Measurements from ENCODE around the gene C18orf63.

Gene C18orf63

GRCh38 chr18:74376523-74376922, 60.9 kb downstream of the C18orf63 start:
- no peak for DNase-seq (ENCODE audit: low read depth in 2 of 2)

- no peak for DNase-seq (ENCODE audit: low read depth in 2 of 2)
Measured at GRCh38 chr18:74377776-74378175, 62.1 kb downstream of the C18orf63 start.

- DNase-seq (ENCODE audit: low read depth in 2 of 2) = no peak
Measured at GRCh38 chr18:74378179-74378682, 62.6 kb downstream of the C18orf63 start.

DNA sequence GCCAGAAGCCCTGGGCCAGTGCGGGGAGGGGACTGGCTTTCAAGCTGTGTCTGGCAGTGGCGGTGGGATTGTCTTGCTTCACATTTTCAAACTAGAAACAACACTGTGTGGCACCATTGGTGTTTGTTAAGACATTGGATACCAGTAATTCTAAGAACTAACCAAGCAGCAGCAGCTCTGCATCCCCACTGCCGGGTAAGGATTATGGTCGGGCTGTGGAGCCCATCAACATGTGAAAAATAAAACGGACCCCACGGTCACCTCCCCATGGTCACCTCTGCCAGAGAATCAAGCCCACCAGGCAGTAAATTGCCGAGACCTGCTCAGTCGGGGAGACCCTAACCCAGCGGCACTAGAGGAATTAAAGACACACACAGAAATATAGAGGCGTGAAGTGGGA, 65.3 kb downstream of the C18orf63 start:
- DNase-seq (ENCODE audit: low read depth in 2 of 2) = no peak

DNA sequence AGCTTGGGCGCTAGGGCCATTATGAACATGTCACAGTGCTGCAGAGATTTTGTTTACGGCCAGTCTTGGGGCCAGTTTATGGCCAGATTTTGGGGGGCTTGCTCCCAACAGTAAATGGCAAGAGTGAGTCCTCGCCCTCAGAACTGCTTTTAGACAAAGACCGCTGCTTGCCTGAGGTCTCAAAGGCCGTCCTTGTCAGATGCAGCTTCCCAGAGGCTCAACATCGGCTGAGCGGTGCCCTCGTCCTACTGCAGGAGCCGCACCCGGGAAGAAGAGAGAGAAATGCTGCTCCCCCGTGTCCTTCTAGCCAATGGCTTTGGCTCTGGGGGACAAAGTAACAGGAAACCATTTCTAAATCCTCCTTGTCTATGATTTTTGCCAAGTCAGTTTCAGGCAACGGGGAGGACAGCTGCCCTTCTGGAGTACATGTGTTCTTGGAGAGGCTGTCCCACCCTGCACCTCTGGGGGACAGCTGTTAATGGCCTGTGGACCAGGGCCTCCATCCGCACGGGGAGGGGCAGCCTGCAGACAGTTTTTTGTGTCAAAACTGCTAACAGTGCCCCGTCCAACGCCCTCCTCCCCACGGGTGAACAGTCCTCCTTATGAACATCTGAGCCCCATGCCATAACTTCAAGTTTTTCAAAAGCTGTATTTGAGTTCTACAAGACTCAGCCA, 66.1 kb downstream of the C18orf63 start:
- DNase-seq (ENCODE audit: low read depth in 2 of 2) = no peak

GRCh38 chr18:74382481-74383017, 66.9 kb downstream of the C18orf63 start:
- no peak for DNase-seq (ENCODE audit: low read depth in 2 of 2)

GRCh38 chr18:74387383-74387782, 71.7 kb downstream of the C18orf63 start:
- DNase-seq (ENCODE audit: low read depth in 2 of 2) = no peak

DNA sequence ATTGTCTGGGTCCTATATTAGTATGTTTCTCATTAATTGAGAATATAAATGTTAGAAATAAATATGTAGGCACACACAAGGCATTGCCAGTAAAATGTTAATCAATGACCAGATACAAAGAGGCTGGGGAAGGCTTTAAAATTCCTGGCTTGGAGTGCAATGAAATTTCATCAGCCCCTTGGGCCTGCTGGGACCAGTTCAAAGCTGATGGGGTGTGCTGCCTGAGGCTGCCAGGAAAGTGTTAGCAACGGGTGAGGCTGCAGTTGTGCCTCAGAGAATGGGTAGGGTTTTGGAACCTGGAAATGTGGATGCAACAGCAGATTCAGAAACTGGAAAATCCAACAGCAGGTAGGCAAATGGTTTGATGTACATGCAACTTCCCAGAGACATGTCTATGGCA, 72.6 kb downstream of the C18orf63 start:
- no peak for DNase-seq (ENCODE audit: low read depth in 2 of 2)

- DNase-seq (ENCODE audit: low read depth in 2 of 2) = no peak
Measured at GRCh38 chr18:74389171-74389927, 73.7 kb downstream of the C18orf63 start.

DNA sequence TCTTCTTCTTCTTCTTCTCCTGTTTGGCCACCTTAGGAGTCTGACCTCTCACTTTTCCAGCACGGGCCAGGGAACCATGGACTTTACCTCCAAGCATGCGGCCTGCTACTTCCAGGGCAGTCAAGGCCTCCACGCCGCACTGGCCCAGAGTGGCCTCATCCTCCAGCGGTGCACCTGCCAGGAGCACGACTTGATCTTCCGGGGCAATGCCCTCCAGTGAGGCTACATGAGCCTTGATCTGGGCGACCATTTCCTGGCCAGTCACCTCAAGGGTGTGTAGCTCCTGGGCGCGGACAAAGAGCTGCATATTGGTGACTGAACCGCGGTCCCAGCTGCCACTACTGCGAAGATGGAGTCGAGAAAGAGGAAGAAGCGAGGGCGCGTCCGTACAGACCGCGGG, 74.4 kb downstream of the C18orf63 start:
- DNase-seq (ENCODE audit: low read depth in 2 of 2) = no peak

- DNase-seq (ENCODE audit: low read depth in 2 of 2) = no peak
Measured at GRCh38 chr18:74390900-74391299, 75.3 kb downstream of the C18orf63 start.

DNA sequence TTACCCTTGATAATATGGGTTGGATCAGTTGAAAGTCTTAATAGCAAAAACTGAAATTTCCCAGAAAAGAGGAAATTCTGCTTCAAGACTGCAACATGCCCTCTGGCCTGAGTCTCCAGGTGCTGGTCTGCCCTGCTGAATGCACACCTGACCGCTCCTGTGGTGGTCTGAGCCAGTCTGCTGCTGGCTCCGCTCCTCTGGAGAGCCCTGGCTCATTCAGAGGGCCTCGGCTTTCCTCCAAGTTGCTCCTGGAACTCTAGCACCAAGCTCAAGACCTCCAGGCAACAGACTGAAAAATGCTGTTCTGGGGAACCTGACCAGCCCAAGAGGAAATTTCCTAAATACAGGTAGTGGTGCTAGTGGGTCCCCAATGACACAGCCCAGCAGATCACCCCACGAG, 76.7 kb downstream of the C18orf63 start:
- DNase-seq (ENCODE audit: low read depth in 2 of 2) = no peak

DNA sequence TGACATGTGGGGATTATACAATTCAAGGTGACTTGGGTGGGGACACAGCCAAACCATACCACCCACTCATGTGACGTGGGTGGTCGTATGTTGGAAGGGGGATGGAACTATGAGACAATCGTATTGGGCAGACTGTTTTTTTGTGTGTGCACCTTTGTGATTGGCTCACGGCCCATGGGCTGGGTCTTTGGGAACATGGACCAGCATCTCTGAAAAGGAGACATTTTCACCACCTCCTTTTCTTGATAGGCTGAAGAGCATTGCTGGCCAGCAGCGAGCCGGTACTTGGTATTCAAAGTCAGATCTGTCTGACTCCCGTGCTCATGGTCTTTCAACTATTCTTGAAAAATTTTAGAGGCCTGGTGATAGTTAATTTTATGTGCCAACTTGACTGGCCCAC, 79.4 kb downstream of the C18orf63 start:
- DNase-seq (ENCODE audit: low read depth in 2 of 2) = no peak

- DNase-seq (ENCODE audit: low read depth in 2 of 2) = no peak
Measured at GRCh38 chr18:74395648-74396154, 80.1 kb downstream of the C18orf63 start.

DNA sequence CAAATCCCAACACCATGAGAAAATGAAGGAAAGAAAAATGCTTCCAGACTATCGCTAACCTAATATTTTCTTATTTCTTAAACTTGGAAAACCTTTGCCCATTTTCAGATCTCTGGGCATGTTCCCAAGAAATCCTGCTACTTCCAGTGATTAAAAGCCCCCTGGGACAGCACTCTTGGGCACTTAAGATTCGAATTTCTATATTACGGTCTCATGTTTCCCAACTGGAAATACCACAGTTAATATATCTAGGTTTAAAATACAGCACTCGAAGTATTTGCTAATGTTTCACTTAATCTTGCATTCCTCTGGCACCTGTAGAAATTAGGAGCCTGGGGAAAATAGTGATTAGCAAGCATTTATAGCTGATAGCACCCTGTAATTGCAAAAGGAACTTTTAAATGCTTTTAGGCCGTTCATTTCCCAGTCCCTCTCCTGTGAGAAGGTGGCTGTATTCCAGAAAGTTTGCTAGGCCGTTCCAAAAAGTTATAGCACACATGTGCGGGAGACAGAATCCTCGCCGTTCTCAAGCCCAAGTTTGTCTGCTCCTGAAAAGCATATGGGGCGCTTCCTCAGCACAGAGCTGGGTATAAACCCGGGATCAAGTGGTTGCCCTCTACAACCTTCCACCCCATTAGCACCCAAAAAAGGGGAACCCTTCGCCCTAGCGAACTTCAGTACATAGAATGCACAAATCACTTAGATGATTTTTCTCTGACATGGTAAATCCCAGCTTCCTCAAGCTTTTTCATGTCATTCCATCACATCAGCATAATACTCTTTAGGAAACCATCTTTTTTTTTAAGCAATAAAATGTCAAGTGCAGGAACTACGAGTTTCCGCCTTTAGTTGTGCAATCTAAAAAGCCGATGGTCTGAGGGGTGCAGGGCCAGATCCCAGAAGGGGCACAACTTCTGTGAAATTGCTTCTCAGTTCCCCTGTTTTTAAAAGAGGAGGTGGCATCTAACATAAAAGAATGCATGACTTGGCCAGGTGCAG, 80.8 kb downstream of the C18orf63 start:
- DNase-seq (ENCODE audit: low read depth in 2 of 2) = no peak

DNA sequence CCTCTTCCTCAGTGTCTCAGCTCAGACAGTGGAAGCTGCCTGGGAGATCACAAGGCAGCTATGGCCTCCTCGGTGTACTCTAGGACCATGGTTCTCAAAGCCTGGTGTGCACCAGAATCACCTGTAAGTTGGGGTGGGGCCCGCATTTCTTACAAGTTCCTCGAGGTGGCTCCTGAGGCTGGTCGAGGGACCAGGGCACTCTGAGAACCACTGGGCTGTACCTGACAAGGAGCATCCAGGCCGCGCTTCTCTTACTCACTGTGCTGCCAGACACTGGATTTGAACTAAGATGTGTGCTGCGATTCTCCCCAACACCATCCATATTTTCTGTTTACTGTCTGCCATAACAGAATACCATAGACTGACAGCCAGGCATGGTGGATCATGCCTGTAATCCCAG, 81.9 kb downstream of the C18orf63 start:
- DNase-seq (ENCODE audit: low read depth in 2 of 2) = no peak

GRCh38 chr18:74399091-74399887, 83.7 kb downstream of the C18orf63 start:
- no peak for DNase-seq (ENCODE audit: low read depth in 2 of 2)

GRCh38 chr18:74400813-74401212, 85.2 kb downstream of the C18orf63 start:
- DNase-seq (ENCODE audit: low read depth in 2 of 2) = no peak

DNA sequence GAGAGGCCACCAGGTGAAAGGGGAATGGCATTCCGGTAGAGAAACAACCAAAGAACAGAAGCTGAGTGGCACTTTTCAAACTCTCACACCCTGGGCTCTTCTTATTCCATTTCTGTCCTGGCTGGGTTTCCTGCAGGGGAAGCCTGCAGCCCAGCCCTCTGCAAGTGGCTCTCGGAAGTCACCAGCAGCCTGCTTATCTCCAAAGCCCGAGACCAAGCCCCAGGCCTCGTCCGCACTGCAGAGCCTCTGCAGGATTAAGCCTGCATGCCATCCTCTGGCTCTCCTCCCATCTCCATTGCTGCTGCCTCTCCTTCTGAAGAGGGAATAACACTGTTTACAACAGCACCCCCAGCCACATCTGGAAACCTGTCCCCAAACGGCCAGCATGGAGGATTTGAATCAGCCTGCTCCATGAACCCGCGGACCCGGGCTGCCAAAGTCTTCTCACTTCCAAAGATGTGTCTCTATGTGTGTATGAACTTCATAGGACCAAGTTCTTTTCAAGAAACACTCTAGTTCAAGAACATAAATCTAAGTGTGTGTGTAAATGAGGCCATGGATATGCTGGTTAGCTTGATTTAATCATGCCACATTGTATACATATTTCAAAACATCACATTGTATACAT, 87.3 kb downstream of the C18orf63 start:
- no peak for DNase-seq (ENCODE audit: low read depth in 2 of 2)

DNA sequence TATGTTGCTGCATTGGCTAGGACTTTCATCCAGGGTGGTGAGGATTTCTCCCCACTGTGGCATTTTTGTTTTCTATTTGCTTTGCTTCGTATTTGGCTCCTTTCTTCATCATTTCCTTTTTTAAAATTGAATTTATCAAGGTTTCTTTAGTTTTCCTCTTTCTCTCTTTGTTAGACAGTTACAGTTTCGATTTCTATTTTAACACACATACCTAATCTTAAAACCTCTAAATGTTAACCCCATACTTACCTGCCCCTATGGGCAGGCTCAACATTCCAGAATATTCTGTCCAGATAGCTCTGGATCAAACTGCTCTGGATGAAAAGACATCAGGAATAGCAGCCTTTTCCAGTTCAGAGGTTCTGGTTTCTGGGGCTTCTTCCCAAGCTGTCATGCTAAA, 92.2 kb downstream of the C18orf63 start:
- DNase-seq (ENCODE audit: low read depth in 2 of 2) = no peak

Data from stimulated activated CD4-positive, alpha-beta T cell treated with anti-CD3 and anti-CD28 coated beads, Interleukin-1b, Interleukin-23, amount 100 ng/mL, for 4 hours (primary cell).